ENCODE results near the gene HBP1. TPM values are rescaled to one million over a fixed set of nuclear protein-coding genes. Genes with fewer than 3 reads are reported as not detected.
A peak's percentile ranks its signal among the peaks of the same experiment; 100 is the strongest.

HBP1 gene
- polyA plus RNA-seq, 3 donors = 41.2 to 52.9 (median 44.7) TPM

DNA sequence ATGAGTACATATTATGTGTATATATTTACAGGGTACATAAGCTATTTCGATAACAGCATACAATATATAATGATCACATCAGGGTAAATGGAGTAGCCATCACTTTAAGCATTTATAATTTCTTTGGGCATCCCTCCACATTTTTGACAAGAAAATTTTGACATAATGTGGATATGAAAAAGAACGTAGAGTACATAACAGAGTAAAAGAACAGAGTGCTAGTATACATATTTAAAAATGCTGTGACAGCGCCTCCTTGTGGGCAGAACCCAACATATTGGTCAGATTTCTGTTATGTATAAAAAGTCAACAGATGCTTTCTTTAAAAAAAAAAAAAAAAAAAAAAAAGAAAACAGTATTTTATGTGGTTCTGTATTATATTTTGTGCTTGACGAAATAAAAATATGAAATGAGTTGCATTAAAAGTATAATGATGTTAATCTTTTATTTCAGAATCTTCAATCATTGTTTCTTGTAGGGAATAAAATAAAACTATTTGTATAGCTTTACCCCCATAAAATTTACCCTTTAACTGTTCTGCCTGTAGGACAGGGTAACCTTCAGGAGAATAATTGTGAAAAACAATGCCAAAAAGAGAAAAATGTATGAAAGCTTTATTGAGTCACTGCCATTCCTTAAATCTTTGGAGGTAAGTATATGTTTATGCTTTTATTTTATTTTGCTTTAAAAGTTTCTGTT, 18.3 kb upstream of the HBP1 start:
- Histone ChIP-seq H3K79me2 (ENCODE audit: insufficient read depth, low read length) (no peaks in the 10 kb centered on the region), H3K9ac (ENCODE audit: insufficient read depth, low read length, poor library complexity, severe bottlenecking) (no peak overlapping the region), H4K20me1 (ENCODE audit: insufficient read depth, low read length) (no peaks in the 10 kb centered on the region), H3K36me3 (replicated peaks in 1 of 2; ENCODE audit: control insufficient read depth in 1 of 2, insufficient read depth in 2 of 2, low read length in 2 of 2) (peaks cover 4 to 13% of the 10 kb centered on the region in 2 donors), H3K4me3 (replicated peaks in 1 of 3; ENCODE audit: low read depth in 2 of 3, low read length in 3 of 3) (no peak overlapping the region), H3K9me3 (replicated peaks in 1 of 2; ENCODE audit: control insufficient read depth in 1 of 2, insufficient read depth in 1 of 2, low read length in 2 of 2) (no peaks in the 10 kb centered on the region), H3K4me2 (replicated peaks; ENCODE audit: extremely low read depth, low read length, poor library complexity, severe bottlenecking) (no peak overlapping the region), H2AFZ (ENCODE audit: insufficient read depth, low read depth, low read length, poor library complexity, severe bottlenecking) (no peak overlapping the region), H3K27me3 (ENCODE audit: control insufficient read depth in 2 of 2, insufficient read depth in 2 of 2, low read length in 2 of 2) (no peaks in the 10 kb centered on the region), H3K4me1 (ENCODE audit: control insufficient read depth in 1 of 2, insufficient read depth in 2 of 2, low read length in 2 of 2) (no peaks in the 10 kb centered on the region), H3K27ac (ENCODE audit: low read depth in 1 of 2, low read length in 2 of 2) (no peak overlapping the region)
- no peak overlapping the region for H3K4me3 Mint-ChIP-seq
- no peaks in the 10 kb centered on the region for H3K27me3 Mint-ChIP-seq (ENCODE audit: low read depth in 3 of 3)
- no peaks in the 10 kb centered on the region for H3K9me3 Mint-ChIP-seq
- DNase-seq = peak; percentile 67 to 74 (median 70)
- WGBS (ENCODE audit: insufficient coverage) = no CpG with 5 or more reads among the region's 4 CpGs
- peaks cover 15 to 27% of the 10 kb centered on the region in 2 donors for H3K36me3 Mint-ChIP-seq
- no peak overlapping the region for H3K27ac Mint-ChIP-seq
- intact Hi-C loops (cut with micrococcal nuclease) = loop anchor here (2.0 to 5.0 kb wide), 3 partner anchors 203 to 358 kb away; no protein-coding TSS in a partner anchor
- TF ChIP-seq, protein P1, sequence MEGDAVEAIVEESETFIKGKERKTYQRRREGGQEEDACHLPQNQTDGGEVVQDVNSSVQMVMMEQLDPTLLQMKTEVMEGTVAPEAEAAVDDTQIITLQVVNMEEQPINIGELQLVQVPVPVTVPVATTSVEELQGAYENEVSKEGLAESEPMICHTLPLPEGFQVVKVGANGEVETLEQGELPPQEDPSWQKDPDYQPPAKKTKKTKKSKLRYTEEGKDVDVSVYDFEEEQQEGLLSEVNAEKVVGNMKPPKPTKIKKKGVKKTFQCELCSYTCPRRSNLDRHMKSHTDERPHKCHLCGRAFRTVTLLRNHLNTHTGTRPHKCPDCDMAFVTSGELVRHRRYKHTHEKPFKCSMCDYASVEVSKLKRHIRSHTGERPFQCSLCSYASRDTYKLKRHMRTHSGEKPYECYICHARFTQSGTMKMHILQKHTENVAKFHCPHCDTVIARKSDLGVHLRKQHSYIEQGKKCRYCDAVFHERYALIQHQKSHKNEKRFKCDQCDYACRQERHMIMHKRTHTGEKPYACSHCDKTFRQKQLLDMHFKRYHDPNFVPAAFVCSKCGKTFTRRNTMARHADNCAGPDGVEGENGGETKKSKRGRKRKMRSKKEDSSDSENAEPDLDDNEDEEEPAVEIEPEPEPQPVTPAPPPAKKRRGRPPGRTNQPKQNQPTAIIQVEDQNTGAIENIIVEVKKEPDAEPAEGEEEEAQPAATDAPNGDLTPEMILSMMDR (IDR thresholded peaks at IDR 0.05) = peak; percentile 84
- H3K4me1 Mint-ChIP-seq = peaks cover 6% of the 10 kb centered on the region

DNA sequence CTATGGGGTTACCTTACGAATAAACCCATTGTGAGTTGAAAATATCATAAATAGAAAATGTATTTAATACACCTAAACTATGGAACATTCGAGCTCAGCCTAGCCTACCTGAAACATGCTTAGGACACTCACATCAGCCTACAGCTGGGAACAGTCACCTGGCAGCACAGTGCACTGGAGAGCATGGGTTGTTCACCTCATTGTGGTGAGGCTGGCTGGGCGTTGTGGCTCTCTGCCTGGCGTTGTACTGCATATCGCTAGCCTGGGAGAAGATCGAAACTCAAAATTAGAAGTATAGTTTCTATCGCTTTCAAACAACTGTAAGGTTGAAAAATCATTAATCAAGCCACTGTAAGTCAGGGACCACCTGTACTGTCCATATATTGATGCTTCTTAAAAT, 17.3 kb upstream of the HBP1 start:
- no peaks in the 10 kb centered on the region for H3K9me3 ChIP-seq (replicated peaks in 1 of 2; ENCODE audit: control insufficient read depth in 1 of 2, insufficient read depth in 1 of 2, low read length in 2 of 2)
- TF ChIP-seq, protein P1 (IDR thresholded peaks at IDR 0.05) = no peak
- Mint-ChIP-seq H3K4me3 (no peak overlapping the region), H3K36me3 (peaks cover 20 to 24% of the 10 kb centered on the region in 2 donors), H3K27ac (no peak overlapping the region), H3K4me1 (peaks cover 6% of the 10 kb centered on the region), H3K27me3 (ENCODE audit: low read depth in 3 of 3) (no peaks in the 10 kb centered on the region), H3K9me3 (no peaks in the 10 kb centered on the region)
- 100% methylated on average over 1 of the region's 7 CpGs for WGBS (ENCODE audit: insufficient coverage)
- no peak overlapping the region for H3K4me2 ChIP-seq (replicated peaks; ENCODE audit: extremely low read depth, low read length, poor library complexity, severe bottlenecking)
- no peak for DNase-seq
- no peak overlapping the region for H3K9ac ChIP-seq (ENCODE audit: insufficient read depth, low read length, poor library complexity, severe bottlenecking)
- H3K4me1 ChIP-seq (ENCODE audit: control insufficient read depth in 1 of 2, insufficient read depth in 2 of 2, low read length in 2 of 2) = no peaks in the 10 kb centered on the region
- peaks cover 4 to 6% of the 10 kb centered on the region in 2 donors for H3K36me3 ChIP-seq (replicated peaks in 1 of 2; ENCODE audit: control insufficient read depth in 1 of 2, insufficient read depth in 2 of 2, low read length in 2 of 2)
- H3K27me3 ChIP-seq (ENCODE audit: control insufficient read depth in 2 of 2, insufficient read depth in 2 of 2, low read length in 2 of 2) = no peaks in the 10 kb centered on the region
- H2AFZ ChIP-seq (ENCODE audit: insufficient read depth, low read depth, low read length, poor library complexity, severe bottlenecking) = no peak overlapping the region
- H3K27ac ChIP-seq (ENCODE audit: low read depth in 1 of 2, low read length in 2 of 2) = no peak overlapping the region
- intact Hi-C loops (cut with micrococcal nuclease) = loop anchor here (2.0 to 5.0 kb wide), 3 partner anchors 204 to 359 kb away; no protein-coding TSS in a partner anchor
- H4K20me1 ChIP-seq (ENCODE audit: insufficient read depth, low read length) = no peaks in the 10 kb centered on the region
- H3K79me2 ChIP-seq (ENCODE audit: insufficient read depth, low read length) = no peaks in the 10 kb centered on the region
- no peak overlapping the region for H3K4me3 ChIP-seq (replicated peaks in 1 of 3; ENCODE audit: low read depth in 2 of 3, low read length in 3 of 3)
